Colonic mucosa (tissue), 4 donors: ENCODE measurements around the gene BAG5. TPM values are rescaled to one million over a fixed set of nuclear protein-coding genes. Genes with fewer than 3 reads are reported as not detected.

Experiments
- DNase-seq: peaks from one replicate; pipeline ENCODE4 v3.0.0-alpha.2; 2020
- H3K27ac ChIP-seq: fragments of 200-600 bp; one replicate; pipeline ENCODE4 v1.8.0; 2021
- H3K27me3 ChIP-seq: fragments of 200-600 bp; one replicate; pipeline ENCODE4 v1.8.0; 2021
- H3K36me3 ChIP-seq: fragments of 200-600 bp; one replicate; pipeline ENCODE4 v1.8.0; 2021
- H3K4me1 ChIP-seq: fragments of 200-600 bp; one replicate; pipeline ENCODE4 v1.8.0; 2021; ENCODE audit warnings: mild to moderate bottlenecking
- H3K4me3 ChIP-seq: fragments of 200-600 bp; one replicate; pipeline ENCODE4 v1.8.0; 2021
- H3K9ac ChIP-seq, 2 donors: one replicate each; pipeline ENCODE4 v1.7.0; 2013; ENCODE audit warnings: control low read depth in 2 of 2, low read depth in 2 of 2, low read length in 2 of 2
- H3K9me3 ChIP-seq: fragments of 200-600 bp; one replicate; pipeline ENCODE4 v1.8.0; 2021
- CTCF ChIP-seq: fragments of 200-600 bp; IDR thresholded peaks from one replicate; pipeline ENCODE4 v1.8.0; 2022; ENCODE audit warnings: antibody characterized with exemption, mild to moderate bottlenecking
- intact Hi-C: fragments of 100-400 bp; cut with DNase I; formaldehyde crosslinking; loops from one replicate; pipeline ENCODE4 v1.14.1; 2022
- total RNA-seq, 2 donors: library from RNA; stranded (reverse); fragmentation: NEBNext Ultra II Directional in 1 of 2; extraction: Animal tissue kit (Norgen Biotek cat#: 25700) in 1 of 2; gene quantifications; one replicate each; pipeline ENCODE4 v1.2.1, GENCODE V29; 2021
- donor health status: healthy.
- donor health status: DM: no; HTN: no; CAD: no.
- donor health status: DM: no; HTN: no; CAD: no.

The BAG5 gene
- total RNA-seq, 2 donors from 2014 or later: 26.8 to 29.7 TPM

GRCh38 chr14:103558071-103558882 is 4.2 kb downstream of the BAG5 start:
- no peaks in the 10 kb centered on the region for H3K9me3 ChIP-seq
- H3K27me3 ChIP-seq: no peaks in the 10 kb centered on the region
- peaks cover 9% of the 10 kb centered on the region for H3K4me1 ChIP-seq
- H3K4me3 ChIP-seq: no peak overlapping the region
- peak; percentile 16 for DNase-seq
- no peak overlapping the region for H3K9ac ChIP-seq
- intact Hi-C loops: no loop called here
- no peaks in the 10 kb centered on the region for H3K36me3 ChIP-seq
- no peak overlapping the region for H3K27ac ChIP-seq
- no peak for TF ChIP-seq CTCF

GRCh38 chr14:103556946-103557758 is 5.3 kb downstream of the BAG5 start:
- Histone ChIP-seq H3K27me3 (no peaks in the 10 kb centered on the region), H3K9me3 (no peaks in the 10 kb centered on the region), H3K4me1 (peaks cover 9% of the 10 kb centered on the region), H3K27ac (no peak overlapping the region), H3K4me3 (no peak overlapping the region), H3K36me3 (no peaks in the 10 kb centered on the region), H3K9ac (no peak overlapping the region)
- no peak for TF ChIP-seq CTCF
- no peak for DNase-seq
- intact Hi-C loops: no loop called here

- Histone ChIP-seq H3K9me3 (no peaks in the 10 kb centered on the region), H3K27me3 (no peaks in the 10 kb centered on the region), H3K9ac (no peak overlapping the region), H3K4me1 (peaks cover 3% of the 10 kb centered on the region), H3K4me3 (no peak overlapping the region), H3K27ac (no peak overlapping the region), H3K36me3 (no peaks in the 10 kb centered on the region)
- no peak for DNase-seq
- intact Hi-C loops: no loop called here
- no peak for TF ChIP-seq CTCF
These were observed 6.7 kb downstream of the BAG5 start for GRCh38 chr14:103555559-103556337.

- Histone ChIP-seq H3K9ac (no peak overlapping the region), H3K9me3 (no peaks in the 10 kb centered on the region), H3K36me3 (no peaks in the 10 kb centered on the region), H3K4me3 (no peak overlapping the region), H3K27ac (no peak overlapping the region), H3K27me3 (no peaks in the 10 kb centered on the region), H3K4me1 (no peaks in the 10 kb centered on the region)
- no peak for DNase-seq
- intact Hi-C loops: no loop called here
- no peak for TF ChIP-seq CTCF
These were observed 9.6 kb downstream of the BAG5 start for GRCh38 chr14:103552846-103553210.
